DMS153 (cell line): ENCODE measurements around the gene MINDY2.

Source experiments
- DNase-seq: peaks from one replicate; lab custom pipeline; 2025; lab: John Stamatoyannopoulos, UW

MINDY2 gene

GRCh38 chr15:58770857-58771620 is at the start of gene MINDY2:
Gene MINDY2, plus strand, starts transcription at chr15:58771302. Its CDS starts 94 bp downstream, at chr15:58771396.
- DNase-seq, result peak; percentile 92

- DNase-seq, result no peak
These were observed 46.6 kb upstream of the MINDY2 start for GRCh38 chr15:58724466-58724865.

GRCh38 chr15:58726867-58727266 is 44.2 kb upstream of the MINDY2 start:
- DNase-seq, result no peak

GRCh38 chr15:58731756-58732535 is 39.2 kb upstream of the MINDY2 start:
- DNase-seq, result no peak

- DNase-seq, result no peak
These were observed 38.3 kb upstream of the MINDY2 start for GRCh38 chr15:58732625-58733363.

GRCh38 chr15:58734859-58735258 is 36.2 kb upstream of the MINDY2 start:
- no peak for DNase-seq

GRCh38 chr15:58736018-58736643 is 35.0 kb upstream of the MINDY2 start:
- DNase-seq, result no peak

- no peak for DNase-seq
These were observed 33.8 kb upstream of the MINDY2 start for GRCh38 chr15:58737298-58737697.

GRCh38 chr15:58738046-58738707 is 32.9 kb upstream of the MINDY2 start:
- DNase-seq, result no peak

- DNase-seq, result no peak
These were observed 30.7 kb upstream of the MINDY2 start for GRCh38 chr15:58740436-58740835.

GRCh38 chr15:58741032-58741431 is 30.1 kb upstream of the MINDY2 start:
- no peak for DNase-seq

GRCh38 chr15:58742022-58742813 is 28.9 kb upstream of the MINDY2 start:
- DNase-seq, result no peak

- DNase-seq, result no peak
These were observed 28.1 kb upstream of the MINDY2 start for GRCh38 chr15:58742819-58743502.

- DNase-seq, result no peak
These were observed 24.9 kb upstream of the MINDY2 start for GRCh38 chr15:58746174-58746573.

- DNase-seq, result no peak
These were observed 22.9 kb upstream of the MINDY2 start for GRCh38 chr15:58748040-58748851.

- DNase-seq, result no peak
These were observed 22.1 kb upstream of the MINDY2 start for GRCh38 chr15:58748852-58749531.

- DNase-seq, result peak; percentile 85
These were observed 21.4 kb upstream of the MINDY2 start, which contains the start of gene ADAM10 for GRCh38 chr15:58749532-58750337. Gene ADAM10, minus strand, starts transcription at chr15:58749707. Its CDS starts 173 bp downstream, at chr15:58749534.

- no peak for DNase-seq
These were observed 18.4 kb upstream of the MINDY2 start for GRCh38 chr15:58752716-58753115.
